Astrocyte of the cerebellum (primary cell): Measurements from ENCODE around the gene C21orf91.
A peak's percentile ranks its signal among the peaks of the same experiment; 100 is the strongest.

Source experiments
- DNase-seq: peaks from one replicate; pipeline ENCODE4 v3.0.0-alpha.2; 2011; ENCODE audit warnings: low read depth
- H3K4me3 ChIP-seq: 2 replicates; pipeline ENCODE4 v1.5.1; 2011; ENCODE audit warnings: mild to moderate bottlenecking, low read depth, low read length, moderate library complexity
- in situ Hi-C: cut with HindIII; loops from 2 replicates; pipeline ENCODE4 v1.10.0; 2017; ENCODE audit warnings: low sequenced_read_pairs
- TF ChIP-seq, protein P1 (sequence below): IDR thresholded peaks from 2 replicates; pipeline ENCODE4 v1.5.1; 2012; ENCODE audit warnings: low read length, low read depth, moderate library complexity, mild to moderate bottlenecking; ENCODE audit errors: missing control alignments

Gene C21orf91

GRCh38 chr21:17848228-17848627 lies 29.1 kb upstream of the C21orf91 start:
- in situ Hi-C loops: no loop called here
- DNase-seq: peak; percentile 96
- TF ChIP-seq, protein P1, sequence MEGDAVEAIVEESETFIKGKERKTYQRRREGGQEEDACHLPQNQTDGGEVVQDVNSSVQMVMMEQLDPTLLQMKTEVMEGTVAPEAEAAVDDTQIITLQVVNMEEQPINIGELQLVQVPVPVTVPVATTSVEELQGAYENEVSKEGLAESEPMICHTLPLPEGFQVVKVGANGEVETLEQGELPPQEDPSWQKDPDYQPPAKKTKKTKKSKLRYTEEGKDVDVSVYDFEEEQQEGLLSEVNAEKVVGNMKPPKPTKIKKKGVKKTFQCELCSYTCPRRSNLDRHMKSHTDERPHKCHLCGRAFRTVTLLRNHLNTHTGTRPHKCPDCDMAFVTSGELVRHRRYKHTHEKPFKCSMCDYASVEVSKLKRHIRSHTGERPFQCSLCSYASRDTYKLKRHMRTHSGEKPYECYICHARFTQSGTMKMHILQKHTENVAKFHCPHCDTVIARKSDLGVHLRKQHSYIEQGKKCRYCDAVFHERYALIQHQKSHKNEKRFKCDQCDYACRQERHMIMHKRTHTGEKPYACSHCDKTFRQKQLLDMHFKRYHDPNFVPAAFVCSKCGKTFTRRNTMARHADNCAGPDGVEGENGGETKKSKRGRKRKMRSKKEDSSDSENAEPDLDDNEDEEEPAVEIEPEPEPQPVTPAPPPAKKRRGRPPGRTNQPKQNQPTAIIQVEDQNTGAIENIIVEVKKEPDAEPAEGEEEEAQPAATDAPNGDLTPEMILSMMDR: no peak
- no peak overlapping the region for H3K4me3 ChIP-seq

DNA sequence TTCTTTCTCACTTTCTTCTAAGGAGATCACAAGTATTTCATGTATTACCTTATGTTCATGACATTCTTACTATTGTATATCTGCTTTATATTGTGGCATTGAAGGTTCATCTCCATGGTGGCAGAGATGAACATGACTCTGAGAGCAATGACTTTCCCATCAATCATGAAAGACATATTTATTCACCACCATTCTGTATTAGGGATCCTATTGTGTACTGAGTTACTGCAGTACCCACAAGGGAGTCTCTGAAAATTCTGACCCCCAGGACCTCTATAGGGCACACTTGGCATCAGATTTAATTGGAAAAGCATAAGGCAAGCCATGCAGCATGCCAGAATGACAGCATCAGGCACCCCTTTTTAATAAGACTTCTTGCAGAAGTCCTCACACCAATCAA lies 21.9 kb upstream of the C21orf91 start:
- in situ Hi-C loops: no loop called here
- DNase-seq: no peak
- no peak overlapping the region for H3K4me3 ChIP-seq
- TF ChIP-seq, protein P1: no peak

- in situ Hi-C loops: no loop called here
- H3K4me3 ChIP-seq: no peak overlapping the region
- DNase-seq: no peak
- TF ChIP-seq, protein P1: no peak
Observed at GRCh38 chr21:17834639-17835354, 15.6 kb upstream of the C21orf91 start.

GRCh38 chr21:17829472-17829871 lies 10.3 kb upstream of the C21orf91 start:
- DNase-seq: no peak
- H3K4me3 ChIP-seq: no peak overlapping the region
- in situ Hi-C loops: no loop called here
- TF ChIP-seq, protein P1: no peak

GRCh38 chr21:17828223-17828622 lies 9.1 kb upstream of the C21orf91 start:
- TF ChIP-seq, protein P1: no peak
- peak; percentile 44 for DNase-seq
- no peak overlapping the region for H3K4me3 ChIP-seq
- in situ Hi-C loops: no loop called here

- DNase-seq: no peak
- in situ Hi-C loops: no loop called here
- TF ChIP-seq, protein P1: no peak
- no peak overlapping the region for H3K4me3 ChIP-seq
Observed at GRCh38 chr21:17823846-17824245, 4.7 kb upstream of the C21orf91 start.
